Lower leg skin (tissue), 3 donors: ENCODE data around the gene TRIP11.

Experiments
- POLR2A ChIP-seq, 2 donors: fragments of 450-650 bp; IDR thresholded peaks; one replicate each; pipeline ENCODE4 v1.6.1; 2016 to 2017; ENCODE audit warnings: antibody characterized with exemption in 2 of 2, mild to moderate bottlenecking in 1 of 2, moderate library complexity in 1 of 2
- TF ChIP-seq, protein P1 (sequence below), 3 donors: fragments of 450-650 bp; IDR thresholded peaks; one replicate each; pipeline ENCODE4 v1.5.1; 2016; ENCODE audit warnings: antibody characterized with exemption in 3 of 3, mild to moderate bottlenecking in 3 of 3, moderate library complexity in 2 of 3

DNA sequence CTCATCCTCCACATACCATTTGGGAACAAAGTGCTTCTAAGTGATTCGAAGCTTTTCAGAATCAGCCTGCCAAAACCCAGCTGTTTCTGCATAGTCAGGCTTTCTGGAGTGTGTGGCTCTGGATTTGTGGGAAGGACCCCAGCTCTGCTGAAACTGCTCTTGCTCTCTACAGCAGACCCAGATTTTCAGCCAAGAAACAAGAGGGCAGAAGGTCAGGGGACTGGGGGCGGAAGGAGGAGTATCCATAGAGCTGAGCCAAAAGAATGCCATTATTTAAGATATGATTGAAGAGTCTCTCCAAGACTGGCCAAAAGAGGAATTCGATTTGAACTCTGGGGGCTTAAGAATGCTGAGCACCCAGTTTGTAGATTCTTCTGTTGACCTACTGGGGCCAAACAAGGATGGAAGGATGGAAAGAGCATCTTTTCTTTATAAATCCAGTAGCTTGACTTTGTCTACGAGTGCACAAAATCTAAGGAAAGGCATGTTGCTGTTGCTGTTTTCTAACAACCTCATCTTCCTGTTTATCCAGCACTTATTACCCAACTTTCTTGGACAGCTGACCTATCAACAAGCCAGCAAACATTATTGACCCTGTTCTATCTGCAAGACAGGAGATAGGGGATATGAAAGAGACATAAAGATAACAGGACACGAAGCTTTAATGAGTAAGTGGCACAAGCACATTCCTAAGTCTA is 121.5 kb downstream of the TRIP11 start:
- TF ChIP-seq, protein P1, sequence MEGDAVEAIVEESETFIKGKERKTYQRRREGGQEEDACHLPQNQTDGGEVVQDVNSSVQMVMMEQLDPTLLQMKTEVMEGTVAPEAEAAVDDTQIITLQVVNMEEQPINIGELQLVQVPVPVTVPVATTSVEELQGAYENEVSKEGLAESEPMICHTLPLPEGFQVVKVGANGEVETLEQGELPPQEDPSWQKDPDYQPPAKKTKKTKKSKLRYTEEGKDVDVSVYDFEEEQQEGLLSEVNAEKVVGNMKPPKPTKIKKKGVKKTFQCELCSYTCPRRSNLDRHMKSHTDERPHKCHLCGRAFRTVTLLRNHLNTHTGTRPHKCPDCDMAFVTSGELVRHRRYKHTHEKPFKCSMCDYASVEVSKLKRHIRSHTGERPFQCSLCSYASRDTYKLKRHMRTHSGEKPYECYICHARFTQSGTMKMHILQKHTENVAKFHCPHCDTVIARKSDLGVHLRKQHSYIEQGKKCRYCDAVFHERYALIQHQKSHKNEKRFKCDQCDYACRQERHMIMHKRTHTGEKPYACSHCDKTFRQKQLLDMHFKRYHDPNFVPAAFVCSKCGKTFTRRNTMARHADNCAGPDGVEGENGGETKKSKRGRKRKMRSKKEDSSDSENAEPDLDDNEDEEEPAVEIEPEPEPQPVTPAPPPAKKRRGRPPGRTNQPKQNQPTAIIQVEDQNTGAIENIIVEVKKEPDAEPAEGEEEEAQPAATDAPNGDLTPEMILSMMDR (IDR thresholded peaks at IDR 0.05): no peak
- TF ChIP-seq POLR2A (IDR thresholded peaks at IDR 0.05): no peak
